Transverse colon (tissue), 4 donors: Measurements from ENCODE around the gene MRNIP.

ENCODE experiments used
- POLR2AphosphoS5 ChIP-seq, 3 donors: sonication (generic); formaldehyde crosslinking; IDR thresholded peaks; one replicate each; pipeline ENCODE4 v1.6.1; 2016; ENCODE audit warnings: antibody characterized with exemption in 3 of 3
- TF ChIP-seq, protein P1 (sequence below), 5 experiments: fragments of 200-600 bp in 3 of 5; fragments of 450-650 bp in 2 of 5; sonication (generic) in 3 of 5; IDR thresholded peaks; 1 replicate in 2 of 5; 2 replicates in 3 of 5; pipeline ENCODE4 v1.5.1; 2016 to 2017; ENCODE audit warnings: antibody characterized with exemption in 5 of 5, inconsistent platforms in 3 of 5, mild to moderate bottlenecking in 2 of 5, moderate library complexity in 1 of 5

- TF ChIP-seq POLR2AphosphoS5 (IDR thresholded peaks at IDR 0.05): no peak
- TF ChIP-seq, protein P1, sequence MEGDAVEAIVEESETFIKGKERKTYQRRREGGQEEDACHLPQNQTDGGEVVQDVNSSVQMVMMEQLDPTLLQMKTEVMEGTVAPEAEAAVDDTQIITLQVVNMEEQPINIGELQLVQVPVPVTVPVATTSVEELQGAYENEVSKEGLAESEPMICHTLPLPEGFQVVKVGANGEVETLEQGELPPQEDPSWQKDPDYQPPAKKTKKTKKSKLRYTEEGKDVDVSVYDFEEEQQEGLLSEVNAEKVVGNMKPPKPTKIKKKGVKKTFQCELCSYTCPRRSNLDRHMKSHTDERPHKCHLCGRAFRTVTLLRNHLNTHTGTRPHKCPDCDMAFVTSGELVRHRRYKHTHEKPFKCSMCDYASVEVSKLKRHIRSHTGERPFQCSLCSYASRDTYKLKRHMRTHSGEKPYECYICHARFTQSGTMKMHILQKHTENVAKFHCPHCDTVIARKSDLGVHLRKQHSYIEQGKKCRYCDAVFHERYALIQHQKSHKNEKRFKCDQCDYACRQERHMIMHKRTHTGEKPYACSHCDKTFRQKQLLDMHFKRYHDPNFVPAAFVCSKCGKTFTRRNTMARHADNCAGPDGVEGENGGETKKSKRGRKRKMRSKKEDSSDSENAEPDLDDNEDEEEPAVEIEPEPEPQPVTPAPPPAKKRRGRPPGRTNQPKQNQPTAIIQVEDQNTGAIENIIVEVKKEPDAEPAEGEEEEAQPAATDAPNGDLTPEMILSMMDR (IDR thresholded peaks at IDR 0.05): no peak
Measured at GRCh38 chr5:179876610-179876952, 18.0 kb upstream of the MRNIP start.
